HT-29 (cell line): ENCODE measurements around the gene SCIN. TPM values are rescaled to one million over a fixed set of nuclear protein-coding genes. Genes with fewer than 3 reads are reported as not detected.
"Not testable (repeated sequence)": the region's sequence is repeated elsewhere in the genome, so short reads cannot be mapped to it uniquely, and the experiment has no call there.

Source experiments
- DNase-seq: peaks from one replicate; pipeline ENCODE4 v3.0.0-alpha.2; 2015; ENCODE audit warnings: low spot score
- total RNA-seq: library from RNA; depleted of rRNA; stranded (reverse); fragments of >200 nt; shearing (Covaris generic); gene quantifications from 2 replicates; pipeline ENCODE4 v1.2.3, GENCODE V29; 2014

The SCIN gene
- total RNA-seq, 1 experiment from 2014 or later = 1.5 TPM

DNA sequence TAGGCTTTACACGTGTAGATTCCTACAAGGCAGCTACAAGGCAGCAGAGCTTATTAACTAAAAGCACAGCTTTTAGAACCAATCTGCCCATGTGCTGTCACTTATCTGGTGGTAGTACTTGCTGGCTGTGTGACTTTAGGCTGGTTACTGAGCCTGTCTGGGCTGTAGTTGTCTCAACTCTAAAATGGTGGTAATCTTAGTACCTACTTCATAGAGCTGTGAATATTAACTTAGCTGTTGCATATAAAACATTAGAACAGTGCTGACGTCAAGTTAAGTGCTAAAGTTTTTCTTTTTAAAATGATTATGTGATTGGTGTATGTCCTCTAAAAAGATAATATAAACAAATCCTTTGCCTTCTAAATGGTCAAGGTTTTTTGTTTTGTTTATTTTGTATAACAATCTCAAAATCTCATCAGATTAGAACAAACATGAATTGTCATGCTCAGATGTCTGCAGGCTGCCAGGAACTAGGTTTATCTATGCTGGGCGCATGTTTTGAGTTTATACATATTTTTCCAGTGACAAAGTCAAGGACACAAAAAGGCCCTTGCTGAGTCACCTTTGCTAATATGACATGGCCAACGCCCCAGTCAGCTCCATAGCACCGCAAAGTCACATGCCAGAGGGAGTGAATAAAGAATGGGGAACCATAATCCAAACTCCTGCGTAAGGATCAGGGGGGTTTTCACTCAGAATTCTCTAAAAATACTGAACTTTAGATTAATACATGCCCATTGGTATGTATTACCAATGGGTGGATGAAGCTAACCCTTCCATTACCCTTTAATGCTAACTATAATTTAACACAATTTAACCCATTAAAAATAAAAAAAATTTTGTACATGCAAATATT is 77.1 kb downstream of the SCIN start:
- DNase-seq = peak; percentile 25

DNA sequence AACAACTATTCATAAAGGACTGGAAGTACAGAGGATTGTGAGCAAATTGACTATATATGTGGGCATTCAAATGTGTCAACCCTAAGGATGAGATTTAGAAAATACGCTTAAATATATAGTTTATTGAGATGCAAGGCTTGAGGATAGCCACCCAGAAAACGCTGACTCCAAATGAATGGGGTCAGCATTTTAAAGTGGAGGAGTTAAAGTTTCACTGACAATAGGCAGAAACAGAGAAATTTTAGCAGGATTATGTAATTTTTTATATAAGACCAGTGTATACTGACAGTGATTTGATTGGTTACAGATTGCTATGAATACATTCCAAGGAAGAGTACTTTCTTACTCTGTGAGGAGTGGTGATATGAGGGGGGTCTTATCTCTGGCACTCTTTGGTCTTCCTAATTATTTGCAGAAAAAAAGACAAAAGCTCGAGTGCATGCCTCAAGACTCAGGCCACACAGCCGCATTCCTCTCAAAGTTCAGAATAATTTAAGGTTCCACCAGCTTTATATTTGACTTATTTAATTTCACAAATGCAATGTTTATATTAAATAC is 78.3 kb downstream of the SCIN start:
- DNase-seq = no peak

DNA sequence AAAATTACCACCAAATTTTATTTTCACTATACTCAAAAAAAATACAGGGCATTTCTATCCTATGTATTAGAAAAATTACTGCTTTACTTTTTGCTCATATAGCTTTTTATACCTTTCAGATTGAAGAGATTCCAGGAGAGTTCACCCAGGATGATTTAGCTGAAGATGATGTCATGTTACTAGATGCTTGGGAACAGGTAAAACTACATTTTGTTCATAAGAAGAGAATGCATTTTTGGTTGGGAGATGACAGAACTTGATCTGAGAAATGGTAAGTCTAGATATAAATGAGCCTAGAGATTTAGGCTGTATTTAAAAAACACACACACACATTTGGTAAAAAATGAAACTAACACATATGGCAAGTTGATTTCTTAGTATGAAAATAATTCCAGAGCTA is 78.8 kb downstream of the SCIN start:
- DNase-seq = no peak

DNA sequence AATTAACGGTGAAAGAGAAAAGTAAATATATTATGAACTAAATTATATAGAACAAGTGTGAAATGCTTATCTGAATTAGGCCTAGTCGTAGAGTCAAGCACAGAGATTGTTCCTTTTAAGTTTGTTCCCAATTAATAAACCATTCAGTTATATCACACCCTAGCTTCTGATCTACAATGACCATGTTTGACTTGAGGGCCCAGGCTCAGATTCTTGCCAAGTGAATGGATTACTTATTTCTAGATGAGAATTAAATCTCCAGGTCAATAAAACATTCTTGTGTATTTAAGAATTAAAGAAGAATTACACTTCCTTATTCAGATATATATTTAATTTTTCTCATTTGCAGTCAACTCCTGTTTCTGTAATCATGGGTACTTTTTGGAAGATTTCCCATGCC is 79.6 kb downstream of the SCIN start:
- peak; percentile 51 for DNase-seq

DNA sequence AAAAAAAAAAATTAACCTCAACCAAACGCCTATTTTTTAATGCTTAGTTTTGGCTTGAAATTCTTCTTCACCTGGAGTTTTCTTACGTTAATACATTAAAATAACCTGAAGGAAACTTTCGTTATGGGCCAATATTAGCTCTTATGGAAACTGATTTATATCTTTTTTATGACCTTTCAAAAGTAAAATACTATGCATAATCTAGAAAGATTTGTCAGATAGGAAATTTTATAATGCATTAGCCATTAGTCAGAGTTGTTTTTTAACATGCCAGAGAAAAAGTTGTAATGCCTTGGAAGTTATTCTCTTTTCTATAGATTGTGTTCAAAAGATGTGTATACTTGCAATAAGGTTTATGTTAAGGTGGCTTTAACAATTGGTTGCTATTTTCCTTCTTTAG is 82.6 kb downstream of the SCIN start:
- no peak for DNase-seq

DNA sequence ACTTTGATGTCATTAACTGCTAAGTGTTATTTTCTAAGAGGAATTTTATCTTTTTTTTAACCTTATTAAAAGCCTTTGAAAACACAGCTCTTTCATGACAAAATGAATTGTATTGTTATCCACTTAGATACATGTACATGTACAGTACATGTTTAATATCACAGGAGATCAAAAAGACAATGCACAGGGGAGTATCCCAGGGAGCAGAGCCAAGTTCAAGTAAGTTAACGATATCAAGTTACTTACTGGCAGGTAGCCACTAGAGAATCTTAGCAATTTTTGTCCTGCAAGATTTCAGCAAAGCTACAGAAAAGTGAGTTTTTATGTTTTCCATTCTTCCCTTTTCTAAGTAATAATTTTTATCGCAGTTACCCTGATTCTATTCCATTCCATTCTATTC is 83.0 kb downstream of the SCIN start:
- no peak for DNase-seq

DNA sequence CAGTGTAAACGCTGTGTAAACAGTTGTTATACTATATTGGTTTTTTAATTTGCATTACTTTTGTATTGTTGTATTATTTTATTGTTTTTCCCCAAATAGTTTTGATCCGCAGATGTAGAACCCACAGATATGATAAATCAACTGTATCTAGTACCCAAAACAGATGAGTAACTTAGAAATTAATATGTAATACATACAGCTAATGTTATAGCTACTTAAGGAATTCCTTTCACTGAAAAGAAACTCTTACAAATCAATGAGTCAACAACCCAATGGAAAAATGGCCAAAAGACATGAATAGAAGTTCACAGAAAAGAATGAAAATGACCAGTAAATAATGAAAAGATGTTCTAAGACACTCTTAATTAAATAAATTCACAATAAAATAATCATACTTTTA is 84.6 kb downstream of the SCIN start:
- DNase-seq = no peak

DNA sequence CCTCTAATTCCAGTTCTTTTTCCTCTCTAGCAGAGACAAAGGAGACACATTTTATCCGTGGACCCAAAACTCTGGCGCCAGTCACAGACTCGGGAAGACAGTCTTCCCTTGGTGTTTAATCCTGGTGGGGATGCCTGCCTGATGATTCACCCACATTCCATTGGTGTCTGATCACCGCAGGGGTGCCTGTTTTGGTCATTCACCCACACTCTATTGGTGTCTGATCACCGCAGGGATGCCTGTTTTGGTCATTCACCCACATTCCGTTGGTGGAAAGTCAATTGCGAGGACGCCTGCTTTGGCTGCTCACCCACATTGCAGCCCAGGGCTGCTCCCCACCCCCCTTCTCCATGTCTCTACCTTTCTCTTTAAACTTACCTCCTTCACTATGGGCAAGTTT is 89.9 kb downstream of the SCIN start:
- DNase-seq = not testable (repeated sequence)

DNA sequence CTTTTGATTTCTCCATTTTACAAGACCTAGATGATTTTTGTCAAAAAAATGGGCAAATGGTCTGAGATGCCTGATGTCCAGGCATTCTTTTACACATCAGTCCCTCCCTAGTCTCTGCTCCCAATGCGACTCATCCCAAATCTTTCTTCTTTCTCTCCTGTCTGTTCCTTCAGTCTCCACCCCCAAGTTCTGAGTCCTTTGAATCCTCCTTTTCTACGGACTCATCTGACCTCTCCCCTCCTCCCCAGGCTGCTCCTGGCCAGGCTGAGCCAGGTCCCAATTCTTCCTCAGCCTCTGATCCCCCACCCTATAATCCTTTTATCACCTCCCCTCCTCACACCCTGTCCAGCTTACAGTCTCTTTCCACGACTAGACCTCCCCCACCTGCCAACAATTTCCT is 90.5 kb downstream of the SCIN start:
- DNase-seq = not testable (repeated sequence)

DNA sequence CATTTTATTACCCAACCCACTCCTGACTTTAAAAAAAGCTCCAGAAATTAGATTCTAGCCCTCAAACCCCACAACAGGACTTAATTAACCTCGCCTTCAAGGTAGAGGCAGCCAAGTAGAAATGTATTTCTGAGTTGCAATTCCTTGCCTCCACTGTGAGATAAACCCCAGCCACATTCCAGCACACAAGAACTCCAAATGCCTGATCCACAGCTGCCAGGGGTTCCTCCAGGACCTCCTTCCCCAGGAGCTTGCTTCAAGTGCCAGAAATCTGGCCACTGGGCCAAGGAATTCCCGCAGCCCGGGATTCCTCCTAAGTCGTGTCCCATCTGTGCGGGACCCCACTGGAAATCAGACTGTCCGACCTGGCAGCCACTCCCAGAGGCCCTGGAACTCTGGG is 91.1 kb downstream of the SCIN start:
- no peak for DNase-seq

DNA sequence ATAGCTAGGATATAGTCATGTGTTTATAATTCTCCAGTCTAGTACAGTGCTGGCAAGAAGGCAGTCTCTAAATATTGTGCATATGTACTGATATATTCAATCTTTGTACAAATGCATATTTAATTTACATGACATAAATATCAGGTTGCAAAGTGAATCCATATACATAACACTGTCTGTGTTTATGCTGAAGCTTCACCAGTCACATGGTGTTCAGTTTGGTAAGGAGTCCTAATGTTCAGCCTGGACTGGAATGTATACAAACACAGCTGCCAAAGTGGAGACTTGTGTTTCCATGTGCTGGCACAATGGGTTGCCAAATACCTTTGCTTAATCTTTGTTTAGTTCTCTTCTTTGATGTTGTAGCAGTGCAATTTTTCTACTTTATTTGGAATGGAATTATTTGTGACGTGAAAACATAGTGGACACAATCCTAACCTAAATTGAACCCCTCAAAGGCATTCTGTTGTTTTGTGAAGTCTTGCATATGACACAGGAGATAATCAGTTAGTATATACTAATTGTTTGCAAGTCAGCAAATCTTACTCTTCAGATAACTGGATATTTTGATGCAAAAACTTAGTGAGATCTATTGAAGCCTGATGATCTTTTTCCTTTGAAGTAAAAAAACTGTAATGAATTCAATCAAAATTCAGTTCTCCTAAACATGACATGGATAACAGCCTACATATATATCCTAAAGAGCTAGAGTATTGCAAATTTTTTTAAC is 99.6 kb downstream of the SCIN start:
- DNase-seq = no peak

DNA sequence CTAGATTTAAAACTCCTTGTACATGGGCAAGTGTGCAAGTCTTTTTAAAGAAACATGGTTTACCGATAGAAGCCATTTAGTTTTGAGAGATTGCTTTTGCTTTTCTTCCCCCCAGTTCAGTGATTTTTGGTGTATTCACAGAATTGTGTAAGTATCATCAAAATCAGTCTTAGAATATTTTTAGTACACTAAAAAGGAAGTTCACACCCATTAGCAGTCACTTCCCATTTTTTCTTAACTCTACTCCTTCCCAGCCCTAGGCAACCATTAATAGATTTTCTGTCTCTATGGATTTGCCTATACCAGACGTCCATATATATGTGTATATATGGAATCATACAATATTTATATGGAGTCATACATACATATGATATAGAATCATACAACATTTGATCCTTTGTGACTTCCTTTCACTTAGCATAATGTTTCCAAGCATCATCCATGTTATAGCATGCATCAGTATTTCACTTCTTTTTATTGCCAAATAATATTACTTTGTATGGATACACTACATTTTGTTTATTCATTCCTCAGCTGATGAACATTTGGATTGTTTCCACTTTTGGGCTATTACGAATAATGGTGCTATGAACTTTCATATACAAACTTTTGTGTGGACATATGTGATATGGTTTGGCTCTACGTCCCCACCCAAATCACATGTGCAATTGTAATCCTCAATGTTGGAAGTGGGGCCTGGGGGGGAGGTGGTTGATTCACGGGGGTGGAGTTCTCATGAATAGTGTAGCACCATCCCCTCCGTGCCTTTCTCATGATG is 100.4 kb downstream of the SCIN start:
- DNase-seq = no peak

DNA sequence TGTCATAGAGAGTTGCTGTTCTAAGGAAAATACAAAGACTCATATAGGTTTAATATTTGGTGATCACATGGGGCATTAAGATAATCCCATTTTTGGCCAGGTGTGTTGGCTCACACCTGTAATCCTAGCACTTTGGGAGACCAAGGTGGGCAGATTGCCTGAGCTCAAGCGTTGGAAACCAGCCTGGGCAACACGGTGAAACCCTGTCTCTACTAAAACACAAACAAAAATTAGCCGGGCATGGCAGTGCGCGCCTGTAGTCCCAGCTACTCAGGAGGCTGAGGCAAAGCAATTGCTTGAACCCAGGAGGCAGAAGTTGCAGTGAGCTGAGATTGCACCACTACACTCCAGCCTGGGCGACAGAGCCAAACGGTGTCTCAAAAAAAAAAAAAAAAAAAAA is 102.9 kb downstream of the SCIN start:
- not testable (repeated sequence) for DNase-seq

DNA sequence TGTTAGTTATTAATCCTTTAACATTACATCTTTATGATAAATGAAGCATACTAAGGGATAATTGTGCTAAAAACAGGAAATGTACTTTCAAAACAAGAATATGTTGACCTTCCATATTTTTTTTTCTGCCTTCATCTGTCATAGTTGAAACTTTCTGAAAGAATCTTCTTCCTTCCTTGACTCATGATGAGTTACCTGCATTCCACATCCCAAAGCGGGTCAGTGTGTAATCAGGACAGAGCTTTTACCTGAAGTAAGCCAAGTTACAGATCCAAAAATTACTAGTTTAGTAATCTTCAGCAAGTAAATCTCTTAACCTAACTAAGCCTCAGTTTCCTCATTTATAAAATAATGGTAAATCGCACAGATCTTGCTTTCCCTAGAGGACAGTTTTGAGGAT is 103.5 kb downstream of the SCIN start:
- DNase-seq = no peak

DNA sequence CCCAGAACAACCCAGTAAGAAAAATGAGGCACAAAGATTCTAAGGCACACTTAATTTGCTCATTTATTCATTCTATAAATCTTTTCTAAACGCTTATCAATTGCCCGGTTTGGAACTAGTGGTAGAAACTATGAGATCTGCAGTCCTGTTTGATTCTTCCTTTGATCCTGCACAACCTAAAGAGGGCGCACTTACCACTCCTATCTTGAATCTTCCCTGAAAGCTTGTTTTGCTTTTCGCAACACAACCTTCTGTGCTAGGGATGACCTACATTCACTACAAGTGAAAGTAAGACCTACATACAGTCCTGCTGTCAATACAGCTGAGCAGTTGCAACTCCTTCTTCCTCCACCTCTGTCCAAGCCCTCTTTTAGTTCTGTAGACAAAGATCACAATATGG is 104.3 kb downstream of the SCIN start:
- DNase-seq = peak; percentile 69

DNA sequence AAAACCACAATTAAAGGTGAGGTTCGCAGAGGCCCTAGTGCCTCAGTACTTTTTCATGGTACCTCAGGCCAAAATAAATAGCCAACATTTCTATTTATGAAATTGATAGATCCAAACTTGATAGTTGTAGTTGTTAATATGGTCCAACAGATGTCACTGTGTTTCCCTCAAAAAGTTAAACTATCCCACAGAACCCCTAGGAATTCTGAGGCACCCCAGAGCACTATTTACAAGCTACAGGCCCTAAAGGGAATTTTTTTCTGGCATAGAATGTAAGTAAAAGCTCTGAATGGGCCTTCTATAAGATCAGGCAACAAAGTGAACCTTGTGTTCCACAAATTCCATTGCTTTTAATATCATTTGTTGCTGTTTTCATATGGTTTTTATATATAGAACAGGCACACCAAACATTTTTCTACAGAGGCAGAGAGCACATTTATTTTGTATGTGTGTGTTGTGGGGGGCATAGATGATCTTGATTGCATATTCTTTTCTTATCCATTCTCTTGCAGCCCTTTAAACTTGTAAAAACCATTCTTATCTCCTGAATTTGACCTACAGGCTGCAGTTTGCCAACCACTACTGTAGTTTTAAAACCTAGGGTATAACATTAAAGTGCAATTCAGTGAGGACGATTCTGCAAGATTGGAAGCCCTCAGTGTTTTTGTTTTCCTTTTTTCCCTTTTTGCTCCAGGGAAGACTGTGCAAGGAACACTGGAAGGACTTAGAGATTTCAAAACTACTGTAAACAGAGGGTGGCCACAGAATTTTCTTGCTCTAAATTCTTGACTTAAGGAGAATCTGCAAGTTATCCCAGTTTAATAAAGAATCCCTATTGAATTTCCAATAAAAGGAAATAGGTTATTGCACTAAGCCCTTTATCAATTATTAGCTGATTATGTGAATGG is 113.4 kb downstream of the SCIN start:
- DNase-seq = peak; percentile 58

DNA sequence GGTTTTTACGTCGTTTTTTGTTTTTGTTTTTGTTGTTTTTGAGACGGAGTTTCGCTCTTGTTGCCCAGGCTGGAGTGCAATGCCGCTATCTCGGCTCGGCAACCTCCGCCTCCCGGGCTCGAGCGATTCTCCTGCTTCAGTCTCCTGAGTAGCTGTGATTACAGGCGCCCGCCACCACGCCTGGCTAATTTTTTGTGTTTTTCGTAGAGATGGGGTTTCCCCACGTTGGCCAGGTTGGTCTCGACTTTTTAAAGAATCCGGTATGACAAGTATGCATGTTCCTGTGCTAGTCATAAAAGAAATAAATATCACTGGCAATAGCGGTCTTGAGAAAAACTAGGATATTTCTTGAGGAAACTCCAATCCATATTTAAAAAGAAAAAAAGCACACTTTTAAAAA is 114.2 kb downstream of the SCIN start:
- no peak for DNase-seq

DNA sequence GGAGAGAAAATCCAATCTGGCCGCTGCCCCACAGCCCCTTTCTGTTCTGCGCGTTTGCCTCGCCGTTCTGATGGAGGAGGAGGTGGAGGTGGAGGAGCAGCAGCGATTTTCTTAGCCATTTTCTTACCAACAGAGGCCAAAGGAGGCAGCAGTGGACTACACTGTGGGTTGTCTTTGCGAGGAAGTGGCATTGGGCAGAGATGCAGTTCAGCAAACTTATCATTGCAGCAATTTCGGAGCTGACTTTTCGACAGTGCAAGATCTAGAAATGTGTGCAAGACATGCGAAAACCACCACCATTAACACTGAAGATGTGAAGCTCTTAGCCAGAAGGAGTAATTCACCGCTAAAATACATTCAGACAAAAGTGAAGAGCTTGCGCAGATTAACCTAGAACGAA is 115.0 kb downstream of the SCIN start:
- DNase-seq = peak; percentile 79

DNA sequence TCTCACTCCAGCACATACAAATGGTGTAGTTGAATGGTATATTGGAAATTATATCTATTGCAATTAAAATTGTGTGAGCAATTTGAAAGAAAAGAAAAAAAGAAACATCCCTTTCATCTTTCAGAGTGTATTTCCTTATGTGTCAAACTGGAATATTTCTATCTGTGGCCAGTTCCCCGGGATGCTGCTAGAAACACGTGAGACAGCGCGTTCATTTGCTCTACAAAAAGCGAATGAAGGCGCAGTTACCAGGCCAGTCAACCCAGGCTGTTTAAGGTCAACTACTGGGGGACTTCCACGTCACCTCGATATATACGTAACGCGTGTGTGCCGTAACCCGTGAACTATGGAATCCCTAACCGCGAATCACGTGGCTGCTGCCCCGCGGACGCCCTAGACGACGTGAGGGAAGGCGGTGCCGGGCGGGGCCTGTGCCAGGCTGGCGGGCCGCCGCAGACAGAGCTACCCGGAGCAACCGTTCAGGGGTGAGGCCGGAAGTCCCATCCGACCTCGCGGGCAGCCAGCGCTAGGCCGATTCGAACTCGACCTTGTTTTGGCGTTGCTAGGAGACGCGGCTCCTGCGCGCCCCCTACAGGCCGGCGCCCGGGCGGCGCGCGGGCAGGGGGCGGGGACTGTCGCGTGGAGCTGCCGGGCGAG is 115.8 kb downstream of the SCIN start:
- DNase-seq = peak; percentile 97
